Raji (cell line): ENCODE results near the gene YWHAB.

Experiments
- POLR2A ChIP-seq: IDR thresholded peaks from 2 replicates; pipeline ENCODE4 v1.6.1; 2011; ENCODE audit warnings: low read depth, low read length, control low read depth; ENCODE audit not compliant: insufficient read depth

Gene YWHAB

DNA sequence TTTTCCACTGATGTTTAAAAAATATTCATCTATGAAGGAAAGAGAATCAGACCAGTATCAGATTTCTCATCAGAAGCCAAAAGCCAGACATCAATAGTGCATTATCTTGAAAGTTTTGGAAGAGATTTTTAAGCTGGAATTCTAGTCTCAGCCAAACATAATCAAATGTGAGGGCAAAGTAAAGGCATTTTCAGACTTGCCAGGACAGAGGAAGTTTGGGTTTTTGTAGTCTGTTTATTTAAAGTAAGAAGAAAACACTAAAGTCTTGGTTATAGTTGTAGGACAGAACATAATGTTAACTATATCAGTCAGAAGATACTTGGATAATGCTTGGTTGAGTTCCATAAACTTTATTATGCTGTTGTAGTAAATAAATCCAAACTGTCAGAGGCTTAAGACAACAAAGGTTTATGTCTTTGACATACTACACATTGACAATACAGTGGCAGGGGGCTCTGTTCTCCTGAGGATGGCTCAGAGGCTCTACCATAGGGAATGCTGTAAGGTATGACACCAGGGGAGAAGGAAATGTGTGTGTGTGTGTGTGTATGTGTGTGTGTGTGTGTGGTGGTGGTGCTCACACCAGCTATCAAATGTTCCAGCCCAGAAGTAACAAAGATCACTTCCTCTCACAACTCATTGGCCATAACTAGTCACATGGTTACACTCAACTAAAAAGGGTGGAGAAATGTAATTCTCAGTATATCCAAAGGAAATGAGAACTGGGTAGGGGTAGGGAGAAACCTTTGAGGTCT is 26.7 kb upstream of the YWHAB start:
- TF ChIP-seq POLR2A = no peak

DNA sequence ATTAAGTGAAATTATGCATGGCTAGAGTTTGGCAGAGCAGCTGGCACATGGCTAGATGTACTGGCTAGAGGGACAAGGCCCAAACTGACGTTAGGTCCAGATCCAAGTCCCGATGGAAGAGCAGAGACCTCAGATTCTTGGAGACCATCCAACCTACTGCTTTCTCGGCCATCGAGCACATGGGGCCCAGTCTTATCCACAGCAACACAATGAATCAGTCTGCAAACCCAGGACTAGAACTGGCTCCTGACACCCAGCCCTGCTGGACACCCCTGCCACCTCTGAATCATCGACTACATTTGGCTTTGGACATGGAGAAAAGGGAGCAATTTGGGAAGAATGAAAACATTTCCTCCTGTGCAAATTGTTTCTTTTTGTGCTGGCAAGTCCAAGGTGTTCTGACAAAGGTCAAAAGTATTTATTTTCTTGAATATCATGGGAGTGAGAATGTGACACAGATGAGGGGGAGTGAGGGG is 23.9 kb upstream of the YWHAB start:
- TF ChIP-seq POLR2A = no peak

DNA sequence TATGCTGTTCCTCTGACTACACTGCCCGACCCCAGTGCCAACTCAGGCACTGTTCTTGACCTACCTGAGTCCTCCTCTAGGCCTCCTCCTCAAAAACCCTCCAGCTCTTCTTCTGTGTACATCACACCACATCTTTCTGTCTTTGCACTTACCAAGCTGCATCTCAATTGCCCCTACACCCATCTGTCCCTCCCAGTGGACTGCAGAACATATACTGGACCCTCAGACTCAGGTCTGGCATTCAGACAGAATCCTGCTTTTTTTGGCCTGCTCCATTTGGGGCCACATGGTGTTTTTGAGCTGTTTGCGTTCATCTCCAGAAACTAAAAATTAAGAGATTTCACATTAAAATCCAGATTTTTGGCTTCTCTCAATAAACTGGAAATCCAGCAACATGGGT is 23.2 kb upstream of the YWHAB start:
- TF ChIP-seq POLR2A = no peak

DNA sequence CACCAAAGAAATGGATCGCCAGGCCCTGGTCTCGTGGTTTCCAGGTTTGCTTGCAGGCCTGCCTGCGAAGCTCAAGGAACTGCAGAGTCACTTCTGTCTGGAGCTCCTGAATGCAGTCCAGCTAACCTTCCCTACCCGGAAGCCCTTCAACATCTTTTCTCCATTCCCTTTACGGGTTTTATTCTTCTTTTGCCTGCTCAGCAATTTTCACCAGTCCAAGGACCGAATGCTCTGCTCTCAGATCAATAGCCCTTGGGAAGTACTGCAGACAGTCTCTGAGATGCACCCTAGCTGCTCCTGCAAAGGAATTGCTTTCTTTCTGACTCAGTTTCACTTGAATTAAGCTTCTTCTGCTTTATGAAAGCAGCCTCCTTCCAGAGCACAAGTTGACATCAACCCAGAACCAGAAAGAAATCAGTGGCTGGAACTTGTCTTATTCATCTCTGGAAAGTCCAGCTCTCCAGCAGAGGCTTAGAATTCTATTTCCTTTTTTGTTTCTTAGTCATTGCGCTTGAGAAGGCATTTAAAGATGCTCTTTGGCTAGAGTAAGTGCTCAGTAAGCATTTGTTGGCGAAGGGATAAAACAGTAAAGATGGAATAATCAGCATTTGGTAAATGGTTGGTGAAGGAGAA is 18.7 kb upstream of the YWHAB start:
- TF ChIP-seq POLR2A = no peak

DNA sequence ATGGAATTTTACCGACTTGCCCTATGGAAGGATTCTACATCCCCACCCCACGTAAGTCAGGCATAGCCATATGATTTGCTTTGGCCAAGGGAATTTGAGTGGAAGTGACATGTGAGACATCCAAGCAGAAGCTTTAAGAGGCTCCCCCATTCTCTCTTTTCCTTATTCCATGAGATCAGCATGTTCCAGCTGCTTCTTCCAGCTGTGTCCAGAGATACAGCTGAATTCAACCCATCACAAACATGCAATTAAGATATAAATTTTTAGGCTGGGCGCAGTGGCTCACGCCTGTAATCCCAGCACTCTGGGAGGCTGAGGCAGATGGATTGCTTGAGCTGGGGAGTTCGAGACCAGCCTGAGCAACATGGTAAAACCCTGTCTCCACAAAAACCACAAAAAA is 16.0 kb upstream of the YWHAB start:
- TF ChIP-seq POLR2A = no peak

DNA sequence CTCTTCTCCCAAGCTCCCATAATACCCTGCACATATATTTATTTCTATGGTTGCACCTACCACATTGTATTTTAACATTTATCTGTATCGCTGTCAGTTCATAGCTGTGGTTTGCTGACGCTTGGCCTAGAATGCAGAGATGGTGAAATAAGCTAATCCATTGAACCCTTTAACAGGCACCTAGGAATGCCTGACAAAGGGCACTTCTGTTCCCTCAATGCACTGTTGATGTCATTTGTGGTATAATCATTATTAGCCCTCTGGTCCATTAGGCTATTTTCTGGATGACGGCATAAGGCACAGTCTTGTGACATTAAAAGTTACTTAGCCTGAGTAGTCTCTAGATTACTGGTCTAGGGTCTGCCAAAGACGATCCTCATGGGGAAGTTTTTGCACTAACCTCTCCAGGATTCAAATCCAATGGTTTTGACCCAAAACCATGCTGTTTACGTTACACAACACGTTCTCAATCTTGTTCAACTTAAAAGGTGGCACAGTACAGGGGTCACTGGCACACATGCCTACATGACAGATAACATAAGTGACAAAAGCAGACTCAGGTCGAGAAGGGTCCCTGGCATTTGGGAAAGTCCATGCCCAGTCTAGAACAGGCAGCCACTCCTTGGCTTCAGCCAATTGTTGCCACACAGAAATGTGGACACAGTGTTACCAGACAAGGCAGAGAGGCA is 2.1 kb upstream of the YWHAB start:
- TF ChIP-seq POLR2A = no peak

DNA sequence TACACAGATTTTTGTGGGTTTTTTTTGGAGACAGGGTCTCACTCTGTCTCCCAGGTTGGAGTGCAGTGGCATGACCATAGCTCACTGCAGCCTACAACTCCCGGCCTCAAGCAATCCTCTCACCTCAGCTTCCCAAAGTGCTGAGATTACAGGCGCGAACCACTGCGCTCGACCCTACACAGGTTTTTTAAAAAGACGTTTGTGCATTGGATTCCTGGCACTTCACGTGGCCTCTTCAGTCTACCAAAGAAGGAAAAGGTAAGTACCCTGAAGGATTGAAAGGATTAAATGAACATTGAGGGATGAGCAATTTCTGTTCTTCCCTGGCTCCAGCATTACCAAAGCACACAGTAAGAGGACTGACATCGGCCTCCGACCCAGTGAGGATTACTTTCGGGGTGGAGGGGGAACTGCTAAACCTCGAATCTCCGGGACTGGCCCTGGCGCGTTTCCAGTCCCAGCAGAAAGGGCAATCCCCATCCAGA is 556 bp upstream of the YWHAB start:
- no peak; the same call in 1 of the 2 replicates for TF ChIP-seq POLR2A

DNA sequence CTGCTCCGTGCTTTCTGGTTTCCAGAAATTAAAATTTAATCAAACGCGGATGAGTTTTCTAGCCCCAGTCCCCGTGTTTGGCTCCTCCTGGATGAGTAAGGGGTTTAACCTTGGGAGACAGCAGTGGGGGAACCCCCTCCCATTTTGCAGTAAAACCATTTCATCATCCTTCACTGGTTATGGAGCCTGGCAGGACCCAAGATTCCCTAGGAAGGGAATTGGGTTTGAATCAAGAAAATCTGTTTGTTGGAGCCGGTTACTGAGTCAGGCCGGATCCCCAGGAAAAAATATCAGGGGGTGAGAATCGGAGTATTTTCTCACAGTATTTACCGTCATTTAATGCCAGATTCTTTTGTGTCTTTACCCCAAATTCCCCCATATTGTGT is 754 bp downstream of the YWHAB start:
- TF ChIP-seq POLR2A = no peak

DNA sequence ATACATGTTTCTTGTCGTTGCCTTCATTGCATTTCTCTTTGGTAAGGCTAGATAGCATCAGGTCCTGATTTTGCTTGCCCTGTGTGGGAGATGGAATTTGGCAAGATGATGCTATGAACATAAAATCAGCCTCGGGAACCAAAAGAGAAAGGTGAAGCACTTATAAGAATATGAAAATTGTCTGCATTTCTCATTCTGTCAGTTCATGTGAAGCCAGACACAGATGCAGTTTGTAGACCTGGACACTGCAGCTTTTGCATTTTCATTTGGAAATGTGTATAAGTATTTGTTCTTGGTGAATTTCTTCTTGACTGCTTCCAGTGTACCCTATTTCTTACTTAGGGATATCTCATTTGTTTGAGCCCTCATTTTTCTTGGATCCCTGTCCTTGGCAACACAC is 1.3 kb downstream of the YWHAB start:
- no peak for TF ChIP-seq POLR2A

DNA sequence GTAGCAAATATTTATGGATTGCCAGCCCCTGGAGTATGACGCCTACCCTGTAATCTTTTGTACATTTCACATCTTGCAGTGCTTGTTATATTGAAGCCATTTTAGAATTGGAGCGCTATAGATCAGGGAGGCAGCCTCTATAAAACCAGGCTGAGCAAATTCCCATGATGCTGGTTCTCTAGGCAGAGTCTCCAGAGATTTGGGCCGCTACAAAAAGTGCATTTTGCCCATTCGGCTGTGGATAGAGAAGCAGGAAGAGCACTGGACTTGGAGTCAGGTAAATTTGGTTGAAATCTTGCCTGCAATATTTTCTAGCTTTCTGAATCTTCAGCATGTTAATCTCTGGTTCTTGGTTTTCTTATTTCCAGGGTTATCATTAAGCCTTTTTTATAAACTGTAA is 2.0 kb downstream of the YWHAB start:
- no peak for TF ChIP-seq POLR2A

DNA sequence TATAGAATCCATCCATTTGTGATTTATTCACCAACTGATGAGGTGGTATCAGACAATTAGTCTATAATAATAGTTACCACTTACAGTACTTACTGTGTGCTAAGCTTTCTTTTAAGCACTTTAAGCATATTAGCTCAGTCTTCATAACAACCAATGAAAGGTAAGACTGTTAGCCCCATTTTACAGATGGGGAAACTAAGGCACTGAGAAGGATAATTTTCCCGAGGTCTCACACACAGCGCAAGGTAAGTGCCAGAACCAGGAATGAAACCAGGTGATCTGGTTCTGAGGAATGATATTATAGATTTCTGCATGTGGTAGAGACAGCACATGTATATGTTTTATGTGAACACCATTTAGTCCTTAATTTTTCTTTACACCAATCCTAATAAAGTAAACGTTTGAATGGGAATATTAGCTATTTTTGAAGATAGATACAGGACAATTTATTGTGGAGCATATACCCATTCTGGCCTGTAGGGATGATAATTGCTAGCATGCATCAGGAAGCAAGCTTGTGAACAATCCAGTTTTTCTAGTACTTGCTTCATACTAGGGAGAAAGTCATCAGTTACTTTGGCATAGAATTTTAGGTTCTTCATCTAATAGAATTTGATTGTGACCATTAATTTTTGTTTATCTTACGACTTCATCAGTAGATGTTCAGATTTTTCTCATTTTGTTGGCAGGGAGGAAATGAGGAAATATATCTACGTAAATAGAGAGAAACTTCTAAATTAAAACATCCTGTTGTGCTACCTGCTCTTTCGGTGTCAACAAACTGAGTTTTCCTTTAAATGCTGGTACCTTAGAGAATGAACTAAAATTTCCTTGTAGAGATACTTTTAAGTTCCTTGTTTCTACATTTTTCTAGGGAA is 3.0 kb downstream of the YWHAB start:
- no peak for TF ChIP-seq POLR2A

DNA sequence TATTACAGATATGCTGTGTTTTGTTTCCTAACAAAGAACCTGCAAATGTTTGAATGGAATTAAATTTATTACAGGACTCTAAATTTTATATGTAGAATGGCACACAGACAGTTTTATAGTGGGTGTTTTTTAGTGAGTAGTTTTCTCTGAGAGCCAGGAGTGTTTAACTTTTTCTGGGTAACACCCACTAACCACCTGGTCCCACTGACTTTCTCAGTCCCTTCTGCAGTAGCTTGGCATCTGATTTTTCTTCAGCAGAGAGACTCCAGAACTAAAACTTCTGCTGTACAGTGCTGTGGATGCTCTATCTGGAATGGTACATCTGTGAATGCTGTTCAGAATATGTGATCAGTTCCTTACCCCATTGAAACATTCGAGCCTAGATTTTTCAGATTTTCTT is 6.3 kb downstream of the YWHAB start:
- TF ChIP-seq POLR2A = no peak

DNA sequence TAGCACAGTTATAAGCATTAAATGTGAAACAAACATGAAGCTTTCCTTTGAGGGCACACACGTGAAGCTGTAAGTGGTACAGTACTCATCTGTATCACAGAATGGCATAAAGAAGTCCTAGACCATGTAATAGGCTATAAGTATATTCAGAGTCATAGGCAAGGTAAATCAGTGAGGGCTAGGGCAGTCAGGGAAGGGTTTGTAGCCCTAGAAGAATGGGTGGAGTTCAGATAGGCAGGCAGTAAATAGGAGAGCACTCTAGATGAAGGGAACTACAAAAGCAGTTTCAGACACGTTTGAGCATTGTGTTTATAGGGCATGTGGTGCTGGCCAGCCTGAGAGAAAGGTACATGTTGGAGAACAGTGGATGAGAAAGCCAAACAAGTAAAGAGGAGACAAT is 9.5 kb downstream of the YWHAB start:
- TF ChIP-seq POLR2A = no peak

DNA sequence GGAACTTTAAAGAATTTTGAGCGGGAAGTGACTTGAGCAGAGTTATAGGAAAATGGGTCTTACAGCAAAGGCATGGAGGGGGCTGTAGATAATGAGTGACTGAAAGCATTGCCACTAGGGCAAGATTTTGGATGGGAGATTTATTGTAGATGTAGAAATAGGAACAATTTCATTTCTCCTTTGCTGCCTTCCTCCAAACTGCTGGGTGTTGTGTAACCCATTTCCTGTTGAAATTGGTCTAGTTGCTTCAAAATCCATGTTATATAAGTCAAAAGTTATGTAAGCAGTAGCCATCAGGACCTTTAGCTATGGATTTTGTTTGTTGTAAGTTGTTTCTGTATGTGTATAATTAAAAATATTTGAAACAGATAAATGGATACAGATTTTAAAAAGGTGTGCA is 11.1 kb downstream of the YWHAB start:
- TF ChIP-seq POLR2A = no peak

DNA sequence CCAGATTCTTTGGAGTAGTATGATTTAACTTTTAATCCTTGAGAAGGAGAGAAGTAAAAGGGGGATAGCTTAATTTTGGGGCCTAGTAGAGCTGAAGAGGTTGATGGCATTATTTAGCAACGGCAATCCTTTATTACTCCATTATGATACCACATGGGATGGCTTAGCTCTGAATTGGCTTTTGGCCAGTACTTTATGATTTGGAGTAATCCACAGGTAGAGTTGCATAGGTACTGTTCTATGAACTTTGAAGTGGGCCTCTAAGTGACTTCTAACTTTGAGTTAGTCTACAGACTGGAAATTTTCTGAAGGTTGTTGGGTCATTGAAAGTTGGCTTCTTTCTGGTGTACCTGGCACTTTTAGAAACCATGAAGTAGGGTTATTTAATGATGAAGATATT is 11.6 kb downstream of the YWHAB start:
- TF ChIP-seq POLR2A = no peak
